ENCODE results near the gene CYP4Z1.

DNA sequence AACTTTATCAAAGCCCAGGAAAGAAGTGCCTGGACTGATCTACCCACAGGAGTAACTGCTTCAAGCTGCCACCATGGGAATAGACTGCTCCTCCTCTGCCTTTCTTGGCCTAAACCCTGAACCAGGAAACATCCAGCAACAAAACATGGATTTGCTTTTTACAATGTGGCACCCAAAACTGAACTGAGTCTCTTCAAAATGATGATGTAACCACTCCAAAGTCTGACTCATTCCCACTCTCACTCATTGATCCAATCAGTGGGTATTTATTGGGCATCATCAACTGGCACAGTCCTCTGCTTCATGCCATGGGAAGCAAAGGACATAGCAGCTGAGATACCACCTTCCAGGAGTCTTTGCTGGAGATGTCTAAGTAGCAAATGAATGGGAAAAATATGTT, 93.7 kb downstream of the CYP4Z1 start:
- TF ChIP-seq FOXK2 (IDR thresholded peaks at IDR 0.05) (no peak), FOXA1 (IDR thresholded peaks at IDR 0.05) (no peak)

Data from HEK293T (cell line).